GM12878 (cell line): ENCODE data around the gene ZNF768. TPM values are rescaled to one million over a fixed set of nuclear protein-coding genes. Genes with fewer than 3 reads are reported as not detected.

ENCODE experiments used
- ATAC-seq: fragments of 200-7000 bp; cut with Tn5 transposase; 3 replicates; pipeline ENCODE4 v1.9.1; 2020; ENCODE audit warnings: mild to moderate bottlenecking, moderate library complexity
- BruUV-seq: library from RNA; stranded (reverse); fragments of 400-500 nt; replicated peaks from 2 replicates; lab custom pipeline; 2021; lab: Mats Ljungman, UMichigan
- CTCF ChIA-PET: fragments of 300-600 bp; sonication (Branson Sonifier 250); formaldehyde crosslinking; extraction: SDS; loops from one replicate; lab custom pipeline; 2021; ENCODE audit warnings: inconsistent platforms; lab: Yijun Ruan, JAX
- POLR2A ChIA-PET: fragments of 350-600 bp; formaldehyde crosslinking; extraction: SDS; loops from one replicate; lab custom pipeline; 2021; ENCODE audit warnings: inconsistent platforms; lab: Charles Lee
- RAD21 ChIA-PET: fragments of 300-600 bp; sonication (Branson Sonifier 250); formaldehyde crosslinking; loops from one replicate; lab custom pipeline; 2023; ENCODE audit warnings: antibody characterized with exemption; ENCODE audit not compliant: unreplicated experiment; lab: Charles Lee
- SMC1A ChIA-PET: fragments of 300-600 bp; sonication (Branson Sonifier 250); formaldehyde crosslinking; loops from one replicate; lab custom pipeline; 2023; ENCODE audit not compliant: unreplicated experiment, uncharacterized antibody; lab: Charles Lee
- DNase-seq: peaks from one replicate; pipeline ENCODE4 v3.0.0-alpha.2; 2011; ENCODE audit warnings: low read depth, low spot score
- FAIRE-seq: peaks from 3 replicates; lab custom pipeline; 2011; peaks lifted over from hg19 to GRCh38; lab: Jason Lieb, UNC
- H2AFZ ChIP-seq: 2 replicates; pipeline ENCODE4 v1.6.0; 2011; ENCODE audit warnings: low read depth, low read length, control low read depth; ENCODE audit not compliant: control insufficient read depth
- H3K27ac ChIP-seq: 2 replicates; pipeline ENCODE4 v1.5.1; 2011; ENCODE audit warnings: control low read depth; ENCODE audit not compliant: control insufficient read depth, insufficient read depth
- H3K27me3 ChIP-seq, 2 experiments: replicated peaks in 1 of 2; 2 replicates each; pipeline versions ENCODE4 v1.6.0 to v1.6.1; 2011; ENCODE audit warnings: low read length in 1 of 2; ENCODE audit not compliant: control insufficient read depth in 2 of 2, insufficient read depth in 2 of 2
- H3K36me3 ChIP-seq, 2 experiments: 2 replicates each; pipeline ENCODE4 v1.5.1; 2011; ENCODE audit warnings: low read length in 1 of 2; ENCODE audit not compliant: control insufficient read depth in 2 of 2, insufficient read depth in 2 of 2
- H3K4me1 ChIP-seq: 2 replicates; pipeline ENCODE4 v1.6.1; 2011; ENCODE audit warnings: mild to moderate bottlenecking, low read length, moderate library complexity, mixed read lengths; ENCODE audit not compliant: control insufficient read depth, insufficient read depth
- H3K4me2 ChIP-seq: 2 replicates; pipeline ENCODE4 v1.6.0; 2011; ENCODE audit warnings: control low read depth; ENCODE audit not compliant: control insufficient read depth, insufficient read depth
- H3K4me3 ChIP-seq: fragments of 200-600 bp; sonication (generic); 2 replicates; pipeline ENCODE4 v1.5.1; 2016
- H3K79me2 ChIP-seq: 2 replicates; pipeline ENCODE4 v1.6.0; 2011; ENCODE audit warnings: low read length; ENCODE audit not compliant: control insufficient read depth, insufficient read depth
- H3K9ac ChIP-seq: 2 replicates; pipeline ENCODE4 v1.8.0; 2011; ENCODE audit warnings: low read length, control low read depth, mixed read lengths; ENCODE audit not compliant: control insufficient read depth, insufficient read depth
- H3K9me3 ChIP-seq: replicated peaks from 3 replicates; pipeline ENCODE4 v1.5.1; 2011; ENCODE audit warnings: mild to moderate bottlenecking, low read length; ENCODE audit not compliant: control insufficient read depth, insufficient read depth
- H4K20me1 ChIP-seq: 2 replicates; pipeline ENCODE4 v1.6.0; 2011; ENCODE audit not compliant: control insufficient read depth, insufficient read depth
- BRCA1 ChIP-seq: IDR thresholded peaks from 2 replicates; pipeline ENCODE4 v1.6.1; 2011; ENCODE audit warnings: low read depth, low read length, improper control_type of control experiment
- EGR1 ChIP-seq, 2 experiments: IDR thresholded peaks; 1 replicate in 1 of 2; 2 replicates in 1 of 2; pipeline ENCODE4 v1.6.1; 2011 to 2012; ENCODE audit warnings: low read depth in 2 of 2, low read length in 2 of 2, borderline replicate concordance in 1 of 2, mild to moderate bottlenecking in 1 of 2, moderate library complexity in 1 of 2
- FOXK2 ChIP-seq: fragments of 450-650 bp; IDR thresholded peaks from 2 replicates; pipeline ENCODE4 v1.6.1; 2017; ENCODE audit warnings: mild to moderate bottlenecking, moderate library complexity
- HDAC6 ChIP-seq: fragments of 200-600 bp; sonication (generic); IDR thresholded peaks from one replicate; pipeline ENCODE4 v1.8.0; 2017; ENCODE audit warnings: antibody characterized with exemption; ENCODE audit not compliant: unreplicated experiment
- NFYA ChIP-seq: IDR thresholded peaks from 2 replicates; pipeline ENCODE4 v1.6.1; 2011; ENCODE audit warnings: low read depth, mild to moderate bottlenecking, low read length, improper control_type of control experiment, borderline replicate concordance
- NR2C2 ChIP-seq: IDR thresholded peaks from 2 replicates; pipeline ENCODE4 v1.6.1; 2011; ENCODE audit warnings: borderline replicate concordance, low read depth; ENCODE audit not compliant: control insufficient read depth, insufficient read length
- POLR2A ChIP-seq: IDR thresholded peaks from 2 replicates; pipeline ENCODE4 v1.6.1; 2011; ENCODE audit warnings: low read depth, mild to moderate bottlenecking, low read length
- SMAD1 ChIP-seq: fragments of 450-650 bp; IDR thresholded peaks from 2 replicates; pipeline ENCODE4 v1.6.1; 2018; ENCODE audit warnings: mild to moderate bottlenecking, low read depth; ENCODE audit not compliant: partially characterized antibody
- SPI1 ChIP-seq: IDR thresholded peaks from 2 replicates; pipeline ENCODE4 v1.6.1; 2011; ENCODE audit warnings: low read depth, mild to moderate bottlenecking, low read length, moderate library complexity, borderline replicate concordance; ENCODE audit not compliant: insufficient read depth
- TCF12 ChIP-seq: IDR thresholded peaks from 2 replicates; pipeline ENCODE4 v1.6.1; 2011; ENCODE audit warnings: low read depth, mild to moderate bottlenecking, low read length
- ZNF217 ChIP-seq: fragments of 450-650 bp; IDR thresholded peaks from 2 replicates; pipeline ENCODE4 v1.6.1; 2017; ENCODE audit warnings: antibody characterized with exemption, mild to moderate bottlenecking
- WGBS: methylation state at CpG from one replicate; pipeline ENCODE4 v1.1.6; 2016; ENCODE audit warnings: low lambda C conversion rate; ENCODE audit not compliant: insufficient replicate concordance, insufficient coverage; ENCODE audit errors: missing lambda C conversion rate; 5-methylcytosine and 5-hydroxymethylcytosine counted together
- in situ Hi-C: fragments of 300-500 bp; cut with MboI; formaldehyde crosslinking; loops from 9 replicates; pipeline ENCODE4 v1.14.3; 2018; ENCODE audit warnings: mixed read lengths
- intact Hi-C: fragments of 100-400 bp; cut with micrococcal nuclease; formaldehyde crosslinking; loops from one replicate; pipeline ENCODE4 v1.14.2; 2022; ENCODE audit not compliant: unreplicated experiment
- polyA plus RNA-seq, 11 experiments: library from polyadenylated mRNA; depleted of rRNA in 4 of 11; unstranded in 6 of 11; stranded (reverse) in 5 of 11; fragments of >200 nt; fragmentation: Nextera tagmentation in 4 of 11; fragmentation: Illumina TruSeq in 1 of 11; extraction: Ambion mirVana in 4 of 11; extraction: Trizol in 1 of 11; gene quantifications; 1 replicate in 1 of 11; 2 replicates in 10 of 11; pipeline versions ENCODE4 v1.2.1 to v1.2.3, GENCODE V29; 2011 to 2016; ENCODE audit warnings: inconsistent platforms in 2 of 11, missing spikeins in 2 of 11, low read depth in 1 of 11
- total RNA-seq, 4 experiments: library from RNA; depleted of rRNA in 3 of 4; stranded (reverse); fragments of >200 nt in 3 of 4; fragmentation: Illumina TruSeq in 1 of 4; extraction: Trizol in 1 of 4; gene quantifications; 2 replicates each; pipeline versions ENCODE4 v1.2.1 to v1.2.3, GENCODE V29; 2013 to 2021
- TF ChIP-seq, protein P1 (sequence below): fragments of 450-650 bp; IDR thresholded peaks from 2 replicates; pipeline ENCODE4 v1.6.1; 2017; ENCODE audit warnings: antibody characterized with exemption, mild to moderate bottlenecking, moderate library complexity
- TF ChIP-seq, protein P2 (sequence below): fragments of 450-650 bp; IDR thresholded peaks from 2 replicates; pipeline ENCODE4 v1.6.1; 2016; ENCODE audit warnings: mild to moderate bottlenecking, moderate library complexity, borderline replicate concordance

ZNF768 gene
- total and polyA plus RNA-seq, 10 of the 15 experiments (the other 5 are each of a cell fraction or from before 2014, with no cell fraction given) = 0.05 to 23.1 (median 9.1) TPM

DNA sequence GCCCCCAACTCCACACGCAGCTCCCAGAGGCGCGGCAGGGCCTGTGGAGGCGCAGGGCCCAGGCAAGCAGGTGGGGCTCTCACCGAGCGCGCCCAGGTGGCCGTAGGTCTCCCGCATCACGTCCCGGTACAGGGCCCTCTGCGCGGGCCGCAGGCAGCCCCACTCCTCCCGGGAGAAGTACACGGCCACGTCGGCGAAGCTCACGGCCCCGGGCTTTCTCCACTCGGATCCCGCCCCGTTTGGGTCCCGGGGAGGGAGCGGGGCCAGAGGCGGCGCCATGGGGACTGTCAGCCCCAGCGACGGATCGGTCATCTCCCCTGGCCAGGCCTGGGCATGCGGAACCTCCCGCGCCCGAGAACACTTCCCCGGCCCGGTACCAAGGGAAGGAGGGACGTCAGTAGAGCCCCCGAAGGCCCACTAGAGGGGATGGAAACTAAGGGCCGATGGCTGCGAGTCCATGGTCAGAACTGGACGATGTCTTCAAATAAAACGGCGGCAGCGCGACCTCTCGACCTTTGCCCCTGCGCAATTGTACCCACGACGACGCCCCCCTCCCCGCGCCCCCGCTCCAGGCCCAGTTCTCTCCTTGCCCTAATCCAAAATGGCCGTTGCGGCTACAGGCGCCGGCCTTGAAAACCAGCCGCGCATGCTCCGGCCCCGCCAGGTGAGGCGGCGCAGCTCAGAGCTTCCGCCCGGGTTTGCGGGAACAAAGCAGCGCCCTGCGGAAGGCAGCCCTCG is 8.2 kb upstream of the ZNF768 start, which contains the start of gene ZNF747:
Gene ZNF747 (minus strand): TSS at position 491 of the 738 bp plus-strand sequence. CDS start 179 bp downstream, at position 312.
- ATAC-seq (peak; percentile 89), DNase-seq (peak; percentile 51), FAIRE-seq (no peak)
- 2% methylated on average over 68 of the region's 70 CpGs for WGBS
- Histone ChIP-seq H3K27me3 (no peaks in the 10 kb centered on the region), H3K9me3 (no peaks in the 10 kb centered on the region), H3K4me3 (peak within 1 kb of the TSS; percentile 90), H3K4me1 (no peaks in the 10 kb centered on the region), H4K20me1 (no peaks in the 10 kb centered on the region), H3K4me2 (peak within 1 kb of the TSS; percentile 87), H3K27ac (peak within 1 kb of the TSS; percentile 85), H3K36me3 (peaks cover 2 to 3% of the 10 kb centered on the region in 2 experiments; a peak in 1 of 4 replicates), H2AFZ (peak within 1 kb of the TSS; percentile 86), H3K79me2 (peaks cover 27% of the 10 kb centered on the region), H3K9ac (peak within 1 kb of the TSS; percentile 96)
- intact Hi-C loops (loop anchor here (1.0 to 5.0 kb wide), 5 partner anchors 24 to 104 kb away; partner anchors contain the start of genes DCTPP1, SEPHS2, ZNF764 and ZNF785), in situ Hi-C loops (no loop called here)
- TSS peak; percentile 79 for BruUV-seq
- POLR2A ChIA-PET = interaction anchor here (0.5 to 5.2 kb wide), 22 partner anchors 10 to 124 kb away, joined by 3 to 109 read pairs (median 5); partner anchors contain the start of genes DCTPP1, FBRS, ITGAL and SEPHS2
- RAD21 ChIA-PET = interaction anchor here (0.6 to 5.2 kb wide), 25 partner anchors 7 to 561 kb away, joined by 3 to 129 read pairs (median 8); partner anchors contain the start of genes DCTPP1, TAOK2, ZNF48 and ZNF764
- CTCF ChIA-PET = interaction anchor here (0.5 to 4.7 kb wide), 28 partner anchors 7 to 163 kb away, joined by 3 to 81 read pairs (median 8); partner anchors contain the start of genes DCTPP1, ITGAL, PRR14 and SEPHS2
- SMC1A ChIA-PET = interaction anchor here (0.7 to 4.7 kb wide), 24 partner anchors 9 to 383 kb away, joined by 3 to 47 read pairs (median 7); partner anchors contain the start of genes DCTPP1, FBRS, ITGAL and ZNF764
- TF ChIP-seq EGR1 (IDR thresholded peaks at IDR 0.05; ENCODE audit: borderline replicate concordance in 1 of 2, low read depth in 2 of 2, low read length in 2 of 2) (peak in 1 of 2 experiments; percentile 77; a peak in 2 of 3 replicates), BRCA1 (no peak), NFYA (no peak), TCF12 (0 out of 2 replicates have a peak, but pooled peaks have one; percentile 37), SPI1 (0 out of 2 replicates have a peak, but pooled peaks have one; percentile 4), FOXK2 (no peak), NR2C2 (peak; percentile 44), POLR2A (peak; percentile 76), SMAD1 (no peak), ZNF217 (no peak), HDAC6 (no peak)
- TF ChIP-seq, protein P1, sequence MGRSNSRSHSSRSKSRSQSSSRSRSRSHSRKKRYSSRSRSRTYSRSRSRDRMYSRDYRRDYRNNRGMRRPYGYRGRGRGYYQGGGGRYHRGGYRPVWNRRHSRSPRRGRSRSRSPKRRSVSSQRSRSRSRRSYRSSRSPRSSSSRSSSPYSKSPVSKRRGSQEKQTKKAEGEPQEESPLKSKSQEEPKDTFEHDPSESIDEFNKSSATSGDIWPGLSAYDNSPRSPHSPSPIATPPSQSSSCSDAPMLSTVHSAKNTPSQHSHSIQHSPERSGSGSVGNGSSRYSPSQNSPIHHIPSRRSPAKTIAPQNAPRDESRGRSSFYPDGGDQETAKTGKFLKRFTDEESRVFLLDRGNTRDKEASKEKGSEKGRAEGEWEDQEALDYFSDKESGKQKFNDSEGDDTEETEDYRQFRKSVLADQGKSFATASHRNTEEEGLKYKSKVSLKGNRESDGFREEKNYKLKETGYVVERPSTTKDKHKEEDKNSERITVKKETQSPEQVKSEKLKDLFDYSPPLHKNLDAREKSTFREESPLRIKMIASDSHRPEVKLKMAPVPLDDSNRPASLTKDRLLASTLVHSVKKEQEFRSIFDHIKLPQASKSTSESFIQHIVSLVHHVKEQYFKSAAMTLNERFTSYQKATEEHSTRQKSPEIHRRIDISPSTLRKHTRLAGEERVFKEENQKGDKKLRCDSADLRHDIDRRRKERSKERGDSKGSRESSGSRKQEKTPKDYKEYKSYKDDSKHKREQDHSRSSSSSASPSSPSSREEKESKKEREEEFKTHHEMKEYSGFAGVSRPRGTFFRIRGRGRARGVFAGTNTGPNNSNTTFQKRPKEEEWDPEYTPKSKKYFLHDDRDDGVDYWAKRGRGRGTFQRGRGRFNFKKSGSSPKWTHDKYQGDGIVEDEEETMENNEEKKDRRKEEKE = no peak
- TF ChIP-seq, protein P2, sequence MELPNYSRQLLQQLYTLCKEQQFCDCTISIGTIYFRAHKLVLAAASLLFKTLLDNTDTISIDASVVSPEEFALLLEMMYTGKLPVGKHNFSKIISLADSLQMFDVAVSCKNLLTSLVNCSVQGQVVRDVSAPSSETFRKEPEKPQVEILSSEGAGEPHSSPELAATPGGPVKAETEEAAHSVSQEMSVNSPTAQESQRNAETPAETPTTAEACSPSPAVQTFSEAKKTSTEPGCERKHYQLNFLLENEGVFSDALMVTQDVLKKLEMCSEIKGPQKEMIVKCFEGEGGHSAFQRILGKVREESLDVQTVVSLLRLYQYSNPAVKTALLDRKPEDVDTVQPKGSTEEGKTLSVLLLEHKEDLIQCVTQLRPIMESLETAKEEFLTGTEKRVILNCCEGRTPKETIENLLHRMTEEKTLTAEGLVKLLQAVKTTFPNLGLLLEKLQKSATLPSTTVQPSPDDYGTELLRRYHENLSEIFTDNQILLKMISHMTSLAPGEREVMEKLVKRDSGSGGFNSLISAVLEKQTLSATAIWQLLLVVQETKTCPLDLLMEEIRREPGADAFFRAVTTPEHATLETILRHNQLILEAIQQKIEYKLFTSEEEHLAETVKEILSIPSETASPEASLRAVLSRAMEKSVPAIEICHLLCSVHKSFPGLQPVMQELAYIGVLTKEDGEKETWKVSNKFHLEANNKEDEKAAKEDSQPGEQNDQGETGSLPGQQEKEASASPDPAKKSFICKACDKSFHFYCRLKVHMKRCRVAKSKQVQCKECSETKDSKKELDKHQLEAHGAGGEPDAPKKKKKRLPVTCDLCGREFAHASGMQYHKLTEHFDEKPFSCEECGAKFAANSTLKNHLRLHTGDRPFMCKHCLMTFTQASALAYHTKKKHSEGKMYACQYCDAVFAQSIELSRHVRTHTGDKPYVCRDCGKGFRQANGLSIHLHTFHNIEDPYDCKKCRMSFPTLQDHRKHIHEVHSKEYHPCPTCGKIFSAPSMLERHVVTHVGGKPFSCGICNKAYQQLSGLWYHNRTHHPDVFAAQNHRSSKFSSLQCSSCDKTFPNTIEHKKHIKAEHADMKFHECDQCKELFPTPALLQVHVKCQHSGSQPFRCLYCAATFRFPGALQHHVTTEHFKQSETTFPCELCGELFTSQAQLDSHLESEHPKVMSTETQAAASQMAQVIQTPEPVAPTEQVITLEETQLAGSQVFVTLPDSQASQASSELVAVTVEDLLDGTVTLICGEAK = peak; percentile 81
